CD14-positive monocyte (primary cell): ENCODE measurements around the gene STRBP. TPM values are rescaled to one million over a fixed set of nuclear protein-coding genes. Genes with fewer than 3 reads are reported as not detected.
A peak's percentile ranks its signal among the peaks of the same experiment; 100 is the strongest.
"Not testable (repeated sequence)": the region's sequence is repeated elsewhere in the genome, so short reads cannot be mapped to it uniquely, and the experiment has no call there.

Experiments used
- DNase-seq, 3 donors: peaks; one replicate each; pipeline ENCODE4 v3.0.0-alpha.2; 2011 to 2022
- H2AFZ ChIP-seq: 2 replicates; pipeline ENCODE4 v1.6.0; 2012; ENCODE audit warnings: mild to moderate bottlenecking, low read depth, low read length, inconsistent platforms; ENCODE audit not compliant: insufficient read depth, poor library complexity, severe bottlenecking
- H3K27ac ChIP-seq, 2 donors: 1 replicate in 1 of 2; 2 replicates in 1 of 2; pipeline ENCODE4 v1.5.1; 2012 to 2013; ENCODE audit warnings: low read length in 2 of 2, control low read depth in 1 of 2, inconsistent platforms in 1 of 2, low read depth in 1 of 2, mild to moderate bottlenecking in 1 of 2
- H3K27me3 ChIP-seq, 2 donors: one replicate each; pipeline versions ENCODE4 v1.6.0 to v1.6.1; 2011 to 2013; ENCODE audit warnings: low read length in 2 of 2; ENCODE audit not compliant: control insufficient read depth in 2 of 2, insufficient read depth in 2 of 2
- H3K36me3 ChIP-seq, 2 donors: replicated peaks in 1 of 2; 1 replicate in 1 of 2; 2 replicates in 1 of 2; pipeline versions ENCODE4 v1.5.1 to v1.6.1; 2012 to 2013; ENCODE audit warnings: low read length in 2 of 2, control low read depth in 1 of 2, inconsistent platforms in 1 of 2, mild to moderate bottlenecking in 1 of 2; ENCODE audit not compliant: insufficient read depth in 2 of 2, control insufficient read depth in 1 of 2
- H3K4me1 ChIP-seq, 2 donors: 1 replicate in 1 of 2; 2 replicates in 1 of 2; pipeline versions ENCODE4 v1.5.1 to v1.6.1; 2012 to 2013; ENCODE audit warnings: low read length in 2 of 2, control low read depth in 1 of 2, inconsistent platforms in 1 of 2, mild to moderate bottlenecking in 1 of 2, moderate library complexity in 1 of 2; ENCODE audit not compliant: insufficient read depth in 2 of 2, control insufficient read depth in 1 of 2
- H3K4me2 ChIP-seq: replicated peaks from 2 replicates; pipeline ENCODE3; 2012; ENCODE audit warnings: low read length, moderate library complexity, mild to moderate bottlenecking; ENCODE audit not compliant: poor library complexity, severe bottlenecking; ENCODE audit errors: extremely low read depth
- H3K4me3 ChIP-seq, 3 experiments: fragments of 200-600 bp in 1 of 3; sonication (generic) in 1 of 3; replicated peaks in 1 of 3; 1 replicate in 2 of 3; 2 replicates in 1 of 3; pipeline ENCODE4 v1.5.1; 2011 to 2013; ENCODE audit warnings: low read length in 3 of 3, mild to moderate bottlenecking in 3 of 3, control low read depth in 2 of 3, low read depth in 2 of 3, inconsistent platforms in 1 of 3, moderate library complexity in 1 of 3
- H3K79me2 ChIP-seq: 2 replicates; pipeline ENCODE4 v1.6.0; 2012; ENCODE audit warnings: mild to moderate bottlenecking, control low read depth, inconsistent platforms, low read length, moderate library complexity; ENCODE audit not compliant: insufficient read depth
- H3K9ac ChIP-seq: 2 replicates; pipeline ENCODE4 v1.6.0; 2017; ENCODE audit warnings: low read length, mild to moderate bottlenecking; ENCODE audit not compliant: insufficient read depth, poor library complexity, severe bottlenecking
- H3K9me3 ChIP-seq, 2 donors: replicated peaks in 1 of 2; 1 replicate in 1 of 2; 2 replicates in 1 of 2; pipeline versions ENCODE4 v1.5.1 to v1.6.1; 2012 to 2013; ENCODE audit warnings: low read length in 2 of 2, control low read depth in 1 of 2; ENCODE audit not compliant: control insufficient read depth in 1 of 2, insufficient read depth in 1 of 2
- H4K20me1 ChIP-seq: 2 replicates; pipeline ENCODE4 v1.6.0; 2012; ENCODE audit warnings: mild to moderate bottlenecking, low read length, control low read depth, moderate library complexity; ENCODE audit not compliant: insufficient read depth
- H3K27ac Mint-ChIP-seq, 7 donors: one replicate each; pipeline ENCODE4 v1.8.0; 2020; ENCODE audit warnings: mild to moderate bottlenecking in 7 of 7, mixed read lengths in 7 of 7, moderate library complexity in 6 of 7, inconsistent platforms in 2 of 7
- H3K27me3 Mint-ChIP-seq, 3 donors: one replicate each; pipeline ENCODE4 v1.8.0; 2021 to 2022; ENCODE audit warnings: low read depth in 3 of 3, mild to moderate bottlenecking in 3 of 3, mixed read lengths in 3 of 3, moderate library complexity in 3 of 3, inconsistent platforms in 1 of 3
- H3K36me3 Mint-ChIP-seq, 2 donors: one replicate each; pipeline ENCODE4 v1.8.0; 2020; ENCODE audit warnings: mixed read lengths in 2 of 2, inconsistent platforms in 1 of 2, mild to moderate bottlenecking in 1 of 2
- H3K4me1 Mint-ChIP-seq: one replicate; pipeline ENCODE4 v1.8.0; 2020; ENCODE audit warnings: mild to moderate bottlenecking, mixed read lengths
- H3K4me3 Mint-ChIP-seq, 2 donors: one replicate each; pipeline ENCODE4 v1.8.0; 2020; ENCODE audit warnings: mild to moderate bottlenecking in 2 of 2, mixed read lengths in 2 of 2, moderate library complexity in 1 of 2
- H3K9me3 Mint-ChIP-seq, 7 donors: one replicate each; pipeline ENCODE4 v1.8.0; 2020 to 2022; ENCODE audit warnings: mixed read lengths in 7 of 7, mild to moderate bottlenecking in 6 of 7, moderate library complexity in 6 of 7, inconsistent platforms in 2 of 7
- WGBS: methylation state at CpG from one replicate; pipeline ENCODE4 v1.1.5; 2013; ENCODE audit warnings: missing lambda C conversion rate; ENCODE audit not compliant: insufficient coverage; 5-methylcytosine and 5-hydroxymethylcytosine counted together
- intact Hi-C, 2 donors: fragments of 100-400 bp; cut with micrococcal nuclease; formaldehyde crosslinking; loops; one replicate each; pipeline versions ENCODE4 v1.15.0 to v1.15.1; 2023
- polyA plus RNA-seq, 3 donors: library from polyadenylated mRNA; depleted of rRNA in 1 of 3; unstranded in 2 of 3; stranded (reverse) in 1 of 3; fragments of 300-500 nt in 2 of 3; fragments of >200 nt in 1 of 3; fragmentation: Illumina TruSeq in 2 of 3; gene quantifications; 1 replicate in 2 of 3; 2 replicates in 1 of 3; pipeline ENCODE4 v1.2.3, GENCODE V29; 2012 to 2021
- TF ChIP-seq, protein P1 (sequence below): fragments of 200-600 bp; IDR thresholded peaks from one replicate; pipeline ENCODE4 v1.8.0; 2022; ENCODE audit warnings: antibody characterized with exemption, mild to moderate bottlenecking

The STRBP gene
- polyA plus RNA-seq, 3 donors: 0.97 to 1.9 (median 1.9) TPM

- no peaks in the 10 kb centered on the region for H3K4me1 Mint-ChIP-seq
Observed at GRCh38 chr9:123250504-123250903, 17.9 kb downstream of the STRBP start.

GRCh38 chr9:123249162-123249561 lies 19.2 kb downstream of the STRBP start:
- H3K9me3 ChIP-seq, H3K4me2 ChIP-seq, H3K9me3 Mint-ChIP-seq, intact Hi-C loops, H3K4me1 ChIP-seq, H3K27me3 ChIP-seq, H3K79me2 ChIP-seq, H4K20me1 ChIP-seq, H3K36me3 Mint-ChIP-seq, H2AFZ ChIP-seq, H3K4me3 ChIP-seq, H3K27me3 Mint-ChIP-seq, H3K9ac ChIP-seq, H3K36me3 ChIP-seq, H3K4me3 Mint-ChIP-seq, H3K4me1 Mint-ChIP-seq, DNase-seq, H3K27ac ChIP-seq: not testable (repeated sequence)
- 87% methylated on average over 3 of the region's 4 CpGs for WGBS
- H3K27ac Mint-ChIP-seq: peak overlapping the region in 1 of 7 donors; percentile 20

More at GRCh38 chr9:123250504-123250903, 17.9 kb downstream of the STRBP start:
- H3K4me3 Mint-ChIP-seq: no peak overlapping the region
- TF ChIP-seq, protein P1, sequence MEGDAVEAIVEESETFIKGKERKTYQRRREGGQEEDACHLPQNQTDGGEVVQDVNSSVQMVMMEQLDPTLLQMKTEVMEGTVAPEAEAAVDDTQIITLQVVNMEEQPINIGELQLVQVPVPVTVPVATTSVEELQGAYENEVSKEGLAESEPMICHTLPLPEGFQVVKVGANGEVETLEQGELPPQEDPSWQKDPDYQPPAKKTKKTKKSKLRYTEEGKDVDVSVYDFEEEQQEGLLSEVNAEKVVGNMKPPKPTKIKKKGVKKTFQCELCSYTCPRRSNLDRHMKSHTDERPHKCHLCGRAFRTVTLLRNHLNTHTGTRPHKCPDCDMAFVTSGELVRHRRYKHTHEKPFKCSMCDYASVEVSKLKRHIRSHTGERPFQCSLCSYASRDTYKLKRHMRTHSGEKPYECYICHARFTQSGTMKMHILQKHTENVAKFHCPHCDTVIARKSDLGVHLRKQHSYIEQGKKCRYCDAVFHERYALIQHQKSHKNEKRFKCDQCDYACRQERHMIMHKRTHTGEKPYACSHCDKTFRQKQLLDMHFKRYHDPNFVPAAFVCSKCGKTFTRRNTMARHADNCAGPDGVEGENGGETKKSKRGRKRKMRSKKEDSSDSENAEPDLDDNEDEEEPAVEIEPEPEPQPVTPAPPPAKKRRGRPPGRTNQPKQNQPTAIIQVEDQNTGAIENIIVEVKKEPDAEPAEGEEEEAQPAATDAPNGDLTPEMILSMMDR: no peak
- no peak overlapping the region for H3K27ac ChIP-seq
- no peak overlapping the region for H3K4me2 ChIP-seq
- intact Hi-C loops: loop anchor here in 1 of 2 donors (10.0 kb wide), 1 partner anchor 56 kb away; no protein-coding TSS in a partner anchor
- H3K27me3 Mint-ChIP-seq: peaks cover 0 to under 1% (median 0%) of the 10 kb centered on the region in 3 donors
- no peak overlapping the region for H3K27ac Mint-ChIP-seq
- no peak overlapping the region for H2AFZ ChIP-seq
- H3K9me3 ChIP-seq: no peaks in the 10 kb centered on the region
- no peak overlapping the region for H3K9ac ChIP-seq
- WGBS: no CpG with 5 or more reads among the region's 1 CpG
- no peaks in the 10 kb centered on the region for H4K20me1 ChIP-seq
- H3K4me3 ChIP-seq: no peak overlapping the region
- H3K36me3 ChIP-seq: no peaks in the 10 kb centered on the region
- no peaks in the 10 kb centered on the region for H3K36me3 Mint-ChIP-seq
- no peaks in the 10 kb centered on the region for H3K79me2 ChIP-seq
- peaks cover 0 to 2% (median 0%) of the 10 kb centered on the region in 7 donors for H3K9me3 Mint-ChIP-seq
- H3K4me1 ChIP-seq: no peaks in the 10 kb centered on the region
- DNase-seq: no peak
- no peaks in the 10 kb centered on the region for H3K27me3 ChIP-seq
